Measurements from ENCODE around the gene SEC62.
"Not testable (repeated sequence)": the region's sequence is repeated elsewhere in the genome, so short reads cannot be mapped to it uniquely, and the experiment has no call there.

Gene SEC62

GRCh38 chr3:170016057-170016456, 49.5 kb downstream of the SEC62 start:
- no peak for DNase-seq (ENCODE audit: low spot score)

GRCh38 chr3:170019306-170019705, 52.7 kb downstream of the SEC62 start:
- not testable (repeated sequence) for DNase-seq (ENCODE audit: low spot score)

GRCh38 chr3:170021083-170021482, 54.5 kb downstream of the SEC62 start:
- no peak for DNase-seq (ENCODE audit: low spot score)

- DNase-seq (ENCODE audit: low spot score): no peak
Observed at GRCh38 chr3:170022336-170022735, 55.7 kb downstream of the SEC62 start.

- DNase-seq (ENCODE audit: low spot score): no peak
Observed at GRCh38 chr3:170023165-170023564, 56.6 kb downstream of the SEC62 start.

DNA sequence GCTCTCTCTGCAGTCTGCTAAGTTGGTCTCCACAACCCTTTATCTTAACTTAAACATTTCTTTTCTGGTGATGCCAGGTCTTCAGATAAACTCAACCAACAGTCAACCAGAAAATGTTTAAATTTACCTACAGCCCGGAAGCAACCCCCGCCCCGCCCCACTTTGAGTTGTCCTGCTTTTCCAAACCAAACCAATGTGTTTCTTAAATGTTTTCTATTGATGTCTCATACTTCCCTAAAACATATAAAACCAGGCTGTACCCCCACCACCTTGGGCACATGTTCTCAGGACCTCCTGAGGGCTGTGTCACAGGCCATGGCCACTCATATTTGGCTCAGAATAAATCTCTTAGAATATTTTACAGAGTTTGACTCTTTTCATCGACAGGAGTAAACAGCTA, 58.0 kb downstream of the SEC62 start:
- no peak for DNase-seq (ENCODE audit: low spot score)

GRCh38 chr3:170027233-170028102, 60.9 kb downstream of the SEC62 start:
- no peak for DNase-seq (ENCODE audit: low spot score)

DNA sequence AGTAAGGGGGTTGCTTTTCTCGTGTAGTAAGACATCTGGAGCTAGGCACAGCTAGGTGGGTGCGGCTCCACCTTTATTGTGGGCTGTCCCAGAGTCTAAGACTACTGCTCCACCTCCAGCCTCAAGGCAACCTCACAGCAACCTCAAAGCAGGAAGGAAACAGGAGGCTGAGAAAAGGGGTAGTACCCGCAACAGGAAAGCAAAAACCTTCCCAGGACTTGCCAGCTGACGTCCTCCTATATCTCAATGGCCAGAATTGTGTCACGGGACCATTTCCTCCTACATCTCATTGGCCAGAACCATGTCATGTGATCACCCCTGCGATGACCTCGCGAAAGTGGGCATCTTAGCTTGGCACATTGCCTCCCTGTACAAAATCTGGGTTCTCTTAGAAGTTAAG, 66.9 kb downstream of the SEC62 start:
- no peak for DNase-seq (ENCODE audit: low spot score)

DNA sequence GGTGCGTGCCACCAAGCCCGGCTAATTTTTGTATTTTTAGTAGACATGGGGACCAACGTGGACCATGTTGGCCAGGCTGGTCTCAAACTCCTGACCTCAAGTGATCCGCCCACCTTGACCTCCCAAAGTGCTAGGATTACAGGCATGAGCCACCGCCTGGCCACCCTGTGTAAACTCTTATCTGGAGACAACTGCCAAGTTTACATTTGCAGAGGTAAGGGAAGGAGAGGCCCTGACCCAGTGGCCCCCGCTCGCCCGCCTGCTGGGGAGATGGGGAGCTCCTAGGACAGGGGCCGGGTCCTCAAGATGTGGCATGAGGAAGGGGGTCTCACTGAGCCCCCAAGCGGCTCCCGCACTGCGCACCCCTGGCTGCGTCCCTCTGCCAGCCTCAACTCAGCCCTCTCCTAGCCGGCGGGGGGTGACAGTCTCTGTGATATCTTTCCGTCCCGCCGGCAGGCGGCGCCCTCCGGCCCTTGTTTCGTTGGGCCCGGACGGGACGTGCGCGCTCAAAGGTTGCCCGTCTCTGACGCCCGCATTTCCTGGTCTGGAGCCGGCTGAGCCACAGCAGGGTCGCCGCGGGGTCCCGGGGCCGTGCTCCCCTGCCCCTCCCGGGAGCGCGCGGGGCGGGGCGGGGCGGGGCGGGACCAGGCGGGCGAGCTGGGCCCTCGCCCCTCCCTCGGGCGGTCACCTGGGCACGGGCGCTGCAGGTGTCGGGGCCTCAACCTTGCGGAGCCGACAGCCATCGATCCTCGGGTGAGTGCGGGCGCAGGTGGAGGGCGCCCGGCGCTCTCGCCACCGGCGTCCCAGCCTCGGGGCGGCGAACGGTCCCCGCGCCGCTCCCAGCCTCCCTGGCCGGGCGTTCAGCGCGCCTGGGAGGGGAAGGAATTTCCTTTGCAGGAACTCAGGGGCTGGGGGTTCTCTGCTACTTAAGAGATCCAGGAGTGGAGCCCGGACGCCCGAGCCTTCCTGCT, 71.1 kb downstream of the SEC62 start, which contains the start of gene GPR160:
Gene GPR160, plus strand, starts transcription at position 533 of the 971 bp plus-strand sequence. CDS start 45,978 bp downstream, outside the sequence.
- peak; percentile 18 for DNase-seq (ENCODE audit: low spot score)

GRCh38 chr3:170038434-170039110, 72.0 kb downstream of the SEC62 start:
- DNase-seq (ENCODE audit: low spot score): no peak

GRCh38 chr3:170040418-170040817, 73.8 kb downstream of the SEC62 start:
- no peak for DNase-seq (ENCODE audit: low spot score)

- DNase-seq (ENCODE audit: low spot score): no peak
Observed at GRCh38 chr3:170043506-170043905, 76.9 kb downstream of the SEC62 start.

GRCh38 chr3:170044271-170044670, 77.7 kb downstream of the SEC62 start:
- peak; percentile 30 for DNase-seq (ENCODE audit: low spot score)

- DNase-seq (ENCODE audit: low spot score): peak; percentile 42
Observed at GRCh38 chr3:170044795-170045244, 78.2 kb downstream of the SEC62 start.

- DNase-seq (ENCODE audit: low spot score): no peak
Observed at GRCh38 chr3:170046269-170047132, 79.9 kb downstream of the SEC62 start.

GRCh38 chr3:170047133-170047404, 80.5 kb downstream of the SEC62 start:
- no peak for DNase-seq (ENCODE audit: low spot score)

Data from globus pallidus (tissue), 1 donor.